IMR-90 (cell line): ENCODE measurements around the gene MED12L. TPM values are rescaled to one million over a fixed set of nuclear protein-coding genes. Genes with fewer than 3 reads are reported as not detected.

Experiments used
- ATAC-seq: fragments of 200-7000 bp; cut with Tn5 transposase; 2 replicates; pipeline ENCODE4 v1.9.1; 2020; ENCODE audit warnings: low read depth, mild to moderate bottlenecking, moderate library complexity
- BruUV-seq: library from RNA; stranded (reverse); fragments of 400-500 nt; replicated peaks from 2 replicates; lab custom pipeline; 2021; lab: Mats Ljungman, UMichigan
- CTCF ChIA-PET: fragments of 300-600 bp; formaldehyde crosslinking; extraction: SDS; loops from one replicate; lab custom pipeline; 2021; ENCODE audit warnings: antibody characterized with exemption; lab: Yijun Ruan, JAX
- POLR2A ChIA-PET: fragments of 300-600 bp; sonication (Branson Sonifier 250); formaldehyde crosslinking; loops from one replicate; lab custom pipeline; 2022; ENCODE audit warnings: antibody characterized with exemption; ENCODE audit not compliant: unreplicated experiment; lab: Charles Lee
- DNase-seq: peaks from one replicate; pipeline ENCODE4 v3.0.0; 2013
- H2AFZ ChIP-seq: replicated peaks from 2 replicates; pipeline ENCODE3; 2013; ENCODE audit warnings: low read length, mild to moderate bottlenecking; ENCODE audit not compliant: poor library complexity
- H2AK5ac ChIP-seq: 2 replicates; pipeline ENCODE4 v1.6.1; 2013; ENCODE audit warnings: low read depth, low read length, inconsistent platforms
- H2AK9ac ChIP-seq: replicated peaks from 2 replicates; pipeline ENCODE3; 2013; ENCODE audit warnings: mild to moderate bottlenecking, low read depth, low read length, moderate library complexity; ENCODE audit not compliant: poor library complexity
- H2BK120ac ChIP-seq: 2 replicates; pipeline ENCODE4 v1.6.1; 2013; ENCODE audit warnings: low read depth, low read length, inconsistent platforms
- H2BK15ac ChIP-seq: 3 replicates; pipeline ENCODE4 v1.6.1; 2013; ENCODE audit warnings: low read depth, low read length, inconsistent platforms
- H2BK20ac ChIP-seq: 2 replicates; pipeline ENCODE4 v1.6.1; 2013; ENCODE audit warnings: low read depth, mild to moderate bottlenecking, inconsistent platforms, low read length, moderate library complexity
- H2BK5ac ChIP-seq: 2 replicates; pipeline ENCODE4 v1.6.1; 2013; ENCODE audit warnings: mild to moderate bottlenecking, low read depth, low read length, inconsistent platforms; ENCODE audit not compliant: poor library complexity, severe bottlenecking
- H3K14ac ChIP-seq: replicated peaks from 2 replicates; pipeline ENCODE4 v1.6.1; 2013; ENCODE audit warnings: low read depth, low read length, inconsistent platforms
- H3K18ac ChIP-seq: 2 replicates; pipeline ENCODE4 v1.6.1; 2013; ENCODE audit warnings: low read depth, low read length, control low read depth
- H3K23ac ChIP-seq: 2 replicates; pipeline ENCODE4 v1.6.1; 2013; ENCODE audit warnings: low read depth, low read length, inconsistent platforms
- H3K27ac ChIP-seq: 2 replicates; pipeline ENCODE4 v1.5.1; 2013; ENCODE audit warnings: mild to moderate bottlenecking, control low read depth, low read length; ENCODE audit not compliant: insufficient read depth
- H3K27me3 ChIP-seq: 2 replicates; pipeline ENCODE4 v1.6.1; 2013; ENCODE audit warnings: low read length; ENCODE audit not compliant: control insufficient read depth, insufficient read depth
- H3K36me3 ChIP-seq: 2 replicates; pipeline ENCODE4 v1.6.1; 2013; ENCODE audit warnings: low read length, mixed read lengths; ENCODE audit not compliant: control insufficient read depth, insufficient read depth
- H3K4ac ChIP-seq: 2 replicates; pipeline ENCODE4 v1.6.1; 2013; ENCODE audit warnings: low read depth, low read length, inconsistent platforms
- H3K4me1 ChIP-seq: 2 replicates; pipeline ENCODE4 v1.6.1; 2013; ENCODE audit warnings: low read length, mixed read lengths; ENCODE audit not compliant: control insufficient read depth, insufficient read depth
- H3K4me2 ChIP-seq: 2 replicates; pipeline ENCODE4 v1.6.1; 2013; ENCODE audit warnings: low read depth, mild to moderate bottlenecking, control low read depth, low read length, moderate library complexity
- H3K4me3 ChIP-seq: 2 replicates; pipeline ENCODE4 v1.5.1; 2013; ENCODE audit warnings: low read depth, mild to moderate bottlenecking, control low read depth, low read length, moderate library complexity; ENCODE audit not compliant: insufficient read depth
- H3K56ac ChIP-seq: 2 replicates; pipeline ENCODE4 v1.6.1; 2013; ENCODE audit warnings: low read length, inconsistent platforms; ENCODE audit not compliant: insufficient read depth; ENCODE audit errors: extremely low read depth
- H3K79me1 ChIP-seq, 2 experiments: 2 replicates each; pipeline ENCODE4 v1.6.1; 2013; ENCODE audit warnings: low read length in 2 of 2, inconsistent platforms in 1 of 2, low read depth in 1 of 2
- H3K9ac ChIP-seq: 2 replicates; pipeline ENCODE4 v1.6.1; 2013; ENCODE audit warnings: low read depth, low read length, control low read depth
- H3K9me1 ChIP-seq: 2 replicates; pipeline ENCODE4 v1.6.1; 2013; ENCODE audit warnings: low read length, inconsistent platforms; ENCODE audit not compliant: insufficient read depth
- H3K9me3 ChIP-seq: 2 replicates; pipeline ENCODE4 v1.6.1; 2013; ENCODE audit warnings: low read length; ENCODE audit not compliant: control insufficient read depth, insufficient read depth
- H4K20me1 ChIP-seq: 2 replicates; pipeline ENCODE4 v1.6.1; 2013; ENCODE audit warnings: low read length, inconsistent platforms; ENCODE audit not compliant: insufficient read depth
- H4K5ac ChIP-seq: 2 replicates; pipeline ENCODE4 v1.6.1; 2013; ENCODE audit warnings: mild to moderate bottlenecking, low read depth, low read length, control low read depth
- H4K8ac ChIP-seq, 2 experiments: 2 replicates each; pipeline ENCODE4 v1.6.1; 2013; ENCODE audit warnings: low read depth in 2 of 2, low read length in 2 of 2, control low read depth in 1 of 2, inconsistent platforms in 1 of 2
- H4K91ac ChIP-seq: 2 replicates; pipeline ENCODE4 v1.6.1; 2013; ENCODE audit warnings: low read depth, low read length, inconsistent platforms; ENCODE audit not compliant: insufficient read depth
- MAFK ChIP-seq: IDR thresholded peaks from 2 replicates; pipeline ENCODE4 v1.6.1; 2012; ENCODE audit warnings: low read depth, low read length, improper control_type of control experiment
- MXI1 ChIP-seq: IDR thresholded peaks from 2 replicates; pipeline ENCODE4 v1.6.1; 2012; ENCODE audit warnings: low read depth, mild to moderate bottlenecking, low read length, moderate library complexity, borderline replicate concordance
- RAD21 ChIP-seq: IDR thresholded peaks from 2 replicates; pipeline ENCODE4 v1.6.1; 2012; ENCODE audit warnings: low read length, improper control_type of control experiment
- RCOR1 ChIP-seq: IDR thresholded peaks from 2 replicates; pipeline ENCODE4 v1.6.1; 2012; ENCODE audit warnings: mild to moderate bottlenecking, low read length, improper control_type of control experiment; ENCODE audit not compliant: insufficient replicate concordance
- SMC3 ChIP-seq: fragments of 150-350 bp; IDR thresholded peaks from 2 replicates; pipeline ENCODE4 v1.6.1; 2016; ENCODE audit warnings: low read depth, mild to moderate bottlenecking, antibody characterized with exemption, low read length, moderate library complexity
- WGBS, 2 experiments: methylation state at CpG; one replicate each; pipeline versions ENCODE4 v1.1.5 to v1.1.7; 2013; ENCODE audit warnings: missing lambda C conversion rate in 2 of 2; ENCODE audit not compliant: insufficient read length in 1 of 2; ENCODE audit errors: extremely low coverage in 2 of 2; 5-methylcytosine and 5-hydroxymethylcytosine counted together
- dilution Hi-C: fragments of 300-500 bp; cut with HindIII; formaldehyde crosslinking; loops from one replicate; pipeline ENCODE4 v1.14.3; 2018; ENCODE audit warnings: low sequenced_read_pairs; ENCODE audit not compliant: unreplicated experiment
- in situ Hi-C: fragments of 300-500 bp; cut with MboI; formaldehyde crosslinking; loops from 3 replicates; pipeline ENCODE4 v1.14.3; 2019; ENCODE audit warnings: low sequenced_read_pairs, inconsistent platforms, mixed read lengths
- intact Hi-C: fragments of 100-400 bp; cut with micrococcal nuclease; formaldehyde crosslinking; loops from 2 replicates; pipeline ENCODE4 v1.10.0; 2022
- polyA plus RNA-seq, 3 experiments: library from polyadenylated mRNA; depleted of rRNA; stranded (reverse); fragments of >200 nt; gene quantifications; 2 replicates each; pipeline ENCODE4 v1.2.3, GENCODE V29; 2012; ENCODE audit warnings: low replicate concordance in 1 of 3
- total RNA-seq: library from RNA; depleted of rRNA; stranded (reverse); fragments of >200 nt; gene quantifications from 2 replicates; pipeline ENCODE4 v1.2.3, GENCODE V29; 2012
- TF ChIP-seq, protein P1 (sequence below): conservative IDR thresholded peaks from 2 replicates; pipeline ENCODE4 v1.5.1; 2012; ENCODE audit warnings: mild to moderate bottlenecking, low read depth, low read length, improper control_type of control experiment

The MED12L gene
- total and polyA plus RNA-seq, 2 of the 4 experiments (the other 2 are of a cell fraction), result 0.05 to 0.18 TPM

DNA sequence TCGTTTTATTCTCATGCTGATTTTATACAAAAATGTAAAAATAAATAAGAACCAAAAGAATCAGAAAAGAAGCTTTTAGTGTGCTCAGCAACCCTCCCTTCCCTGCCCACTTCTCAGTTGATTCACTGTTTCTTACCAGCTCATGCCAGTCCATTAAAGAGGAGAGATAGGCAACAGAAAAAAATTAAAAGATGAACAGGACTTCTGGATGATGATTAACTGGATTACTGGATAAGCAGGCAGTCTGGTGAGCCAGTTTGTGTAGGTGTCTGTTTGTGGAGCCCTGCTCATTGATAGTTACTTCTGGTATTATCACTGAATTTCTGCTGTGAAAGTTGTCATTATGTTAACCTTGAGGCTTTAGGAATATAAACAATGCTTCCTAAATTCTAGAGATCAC, 132.7 kb downstream of the MED12L start:
- dilution Hi-C loops (no loop called here), in situ Hi-C loops (no loop called here), intact Hi-C loops (no loop called here)
- Histone ChIP-seq H4K8ac (no peak overlapping the region), H3K79me1 (no peaks in the 10 kb centered on the region), H4K91ac (no peak overlapping the region), H3K9ac (no peak overlapping the region), H2AK9ac (no peak overlapping the region), H3K14ac (no peak overlapping the region), H3K9me1 (peaks cover 6% of the 10 kb centered on the region; the same call in 1 of the 2 replicates), H3K27ac (no peak overlapping the region), H3K36me3 (no peaks in the 10 kb centered on the region), H3K4me3 (no peak overlapping the region), H4K5ac (no peak overlapping the region), H3K23ac (no peak overlapping the region), H3K4me2 (no peak overlapping the region), H2BK15ac (no peak overlapping the region), H3K4ac (no peak overlapping the region), H2AK5ac (no peak overlapping the region), H2BK20ac (no peak overlapping the region), H2BK120ac (no peak overlapping the region), H3K56ac (no peak overlapping the region), H2AFZ (no peak overlapping the region), H3K4me1 (peaks cover 5% of the 10 kb centered on the region; the same call in 1 of the 2 replicates), H3K9me3 (peaks cover 3% of the 10 kb centered on the region), H3K27me3 (no peaks in the 10 kb centered on the region), H2BK5ac (no peak overlapping the region), H3K18ac (peak overlapping the region; percentile 16; the same call in 1 of the 2 replicates), H4K20me1 (no peaks in the 10 kb centered on the region)
- BruUV-seq, result no TSS peak
- ChIA-PET CTCF (interaction anchor here (0.5 to 1.9 kb wide), 2 partner anchors 10 to 35 kb away, joined by 3 to 6 read pairs; no protein-coding TSS in a partner anchor), POLR2A (no interaction called here)
- DNase-seq (no peak), ATAC-seq (no peak)
- no CpG with 5 or more reads among the region's 1 CpG for WGBS, 2 experiments
- TF ChIP-seq, protein P1, sequence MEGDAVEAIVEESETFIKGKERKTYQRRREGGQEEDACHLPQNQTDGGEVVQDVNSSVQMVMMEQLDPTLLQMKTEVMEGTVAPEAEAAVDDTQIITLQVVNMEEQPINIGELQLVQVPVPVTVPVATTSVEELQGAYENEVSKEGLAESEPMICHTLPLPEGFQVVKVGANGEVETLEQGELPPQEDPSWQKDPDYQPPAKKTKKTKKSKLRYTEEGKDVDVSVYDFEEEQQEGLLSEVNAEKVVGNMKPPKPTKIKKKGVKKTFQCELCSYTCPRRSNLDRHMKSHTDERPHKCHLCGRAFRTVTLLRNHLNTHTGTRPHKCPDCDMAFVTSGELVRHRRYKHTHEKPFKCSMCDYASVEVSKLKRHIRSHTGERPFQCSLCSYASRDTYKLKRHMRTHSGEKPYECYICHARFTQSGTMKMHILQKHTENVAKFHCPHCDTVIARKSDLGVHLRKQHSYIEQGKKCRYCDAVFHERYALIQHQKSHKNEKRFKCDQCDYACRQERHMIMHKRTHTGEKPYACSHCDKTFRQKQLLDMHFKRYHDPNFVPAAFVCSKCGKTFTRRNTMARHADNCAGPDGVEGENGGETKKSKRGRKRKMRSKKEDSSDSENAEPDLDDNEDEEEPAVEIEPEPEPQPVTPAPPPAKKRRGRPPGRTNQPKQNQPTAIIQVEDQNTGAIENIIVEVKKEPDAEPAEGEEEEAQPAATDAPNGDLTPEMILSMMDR, result no peak
- TF ChIP-seq RCOR1, result no peak
- no peak for TF ChIP-seq MAFK
- TF ChIP-seq SMC3, result no peak
- no peak for TF ChIP-seq RAD21
- no peak for TF ChIP-seq MXI1
